ENCODE measurements around the gene FGFR2. TPM values are rescaled to one million over a fixed set of nuclear protein-coding genes. Genes with fewer than 3 reads are reported as not detected.
A peak's percentile ranks its signal among the peaks of the same experiment; 100 is the strongest.

Gene FGFR2
- total RNA-seq, result 22.6 TPM

- peak; percentile 81 for DNase-seq (ENCODE audit: low spot score)
- ATAC-seq, result peak; percentile 91
These were observed at the start of gene FGFR2 for GRCh38 chr10:121598263-121599249. Gene FGFR2 (minus strand): TSS chr10:121598444. CDS start chr10:121593817, 4,627 bp downstream.

GRCh38 chr10:121647401-121647800 is 49.2 kb upstream of the FGFR2 start:
- DNase-seq (ENCODE audit: low spot score), result no peak
- no peak for ATAC-seq

GRCh38 chr10:121645696-121646095 is 47.5 kb upstream of the FGFR2 start:
- DNase-seq (ENCODE audit: low spot score) (no peak), ATAC-seq (no peak)

GRCh38 chr10:121644501-121644900 is 46.3 kb upstream of the FGFR2 start:
- DNase-seq (ENCODE audit: low spot score) (no peak), ATAC-seq (no peak)

- ATAC-seq (no peak), DNase-seq (ENCODE audit: low spot score) (no peak)
These were observed 42.0 kb upstream of the FGFR2 start for GRCh38 chr10:121640266-121640665.

GRCh38 chr10:121639416-121639815 is 41.2 kb upstream of the FGFR2 start:
- DNase-seq (ENCODE audit: low spot score) (no peak), ATAC-seq (no peak)

- ATAC-seq (no peak), DNase-seq (ENCODE audit: low spot score) (no peak)
These were observed 39.2 kb upstream of the FGFR2 start for GRCh38 chr10:121637437-121637836.

GRCh38 chr10:121633056-121633455 is 34.8 kb upstream of the FGFR2 start:
- no peak for DNase-seq (ENCODE audit: low spot score)
- no peak for ATAC-seq

- no peak for ATAC-seq
- no peak for DNase-seq (ENCODE audit: low spot score)
These were observed 33.3 kb upstream of the FGFR2 start for GRCh38 chr10:121631365-121632029.

GRCh38 chr10:121628859-121629258 is 30.6 kb upstream of the FGFR2 start:
- DNase-seq (ENCODE audit: low spot score) (no peak), ATAC-seq (no peak)

- DNase-seq (ENCODE audit: low spot score) (no peak), ATAC-seq (no peak)
These were observed 29.8 kb upstream of the FGFR2 start for GRCh38 chr10:121627876-121628581.

- ATAC-seq (no peak), DNase-seq (ENCODE audit: low spot score) (no peak)
These were observed 26.7 kb upstream of the FGFR2 start for GRCh38 chr10:121624836-121625486.

GRCh38 chr10:121618906-121619305 is 20.7 kb upstream of the FGFR2 start:
- DNase-seq (ENCODE audit: low spot score) (no peak), ATAC-seq (no peak)

GRCh38 chr10:121617176-121617575 is 18.9 kb upstream of the FGFR2 start:
- no peak for DNase-seq (ENCODE audit: low spot score)
- ATAC-seq, result no peak

- ATAC-seq, result no peak
- no peak for DNase-seq (ENCODE audit: low spot score)
These were observed 18.0 kb upstream of the FGFR2 start for GRCh38 chr10:121616291-121616690.

- ATAC-seq, result no peak
These were observed 17.6 kb upstream of the FGFR2 start for GRCh38 chr10:121615836-121616235.

GRCh38 chr10:121615435-121615793 is 17.2 kb upstream of the FGFR2 start:
- DNase-seq (ENCODE audit: low spot score), result no peak
- ATAC-seq, result peak; percentile 38

More at GRCh38 chr10:121615836-121616235, 17.6 kb upstream of the FGFR2 start:
- DNase-seq (ENCODE audit: low spot score), result no peak

- no peak for ATAC-seq
- DNase-seq (ENCODE audit: low spot score), result no peak
These were observed 16.6 kb upstream of the FGFR2 start for GRCh38 chr10:121614613-121615434.

- DNase-seq (ENCODE audit: low spot score), result no peak
- ATAC-seq, result no peak
These were observed 15.2 kb upstream of the FGFR2 start for GRCh38 chr10:121613456-121613855.
